ENCODE results near the gene HLX. TPM values are rescaled to one million over a fixed set of nuclear protein-coding genes. Genes with fewer than 3 reads are reported as not detected.
A peak's percentile ranks its signal among the peaks of the same experiment; 100 is the strongest.

Gene HLX
- total and polyA plus RNA-seq, 4 donors = 3.0 to 8.3 (median 6.1) TPM

GRCh38 chr1:220917535-220918209, 38.4 kb downstream of the HLX start:
- 88% methylated on average over 2 of the region's 2 CpGs for WGBS
- H3K4me1 ChIP-seq (ENCODE audit: control insufficient read depth in 4 of 4, insufficient read depth in 4 of 4, low read length in 3 of 4) = peaks cover 12 to 36% (median 23%) of the 10 kb centered on the region in 4 donors
- TF ChIP-seq NR2F2 (IDR thresholded peaks at IDR 0.05) = no peak
- TF ChIP-seq FOXA2 (IDR thresholded peaks at IDR 0.05) = no peak

GRCh38 chr1:220918285-220918951, 39.2 kb downstream of the HLX start:
- TF ChIP-seq SP1 (IDR thresholded peaks at IDR 0.05) (no peak), FOXA2 (IDR thresholded peaks at IDR 0.05) (peak; percentile 25)
- no peak for DNase-seq (ENCODE audit: low spot score)
- no peak overlapping the region for H3K27ac ChIP-seq (ENCODE audit: low read depth in 1 of 2, low read length in 2 of 2)
- H3K4me1 ChIP-seq (ENCODE audit: control insufficient read depth in 4 of 4, insufficient read depth in 4 of 4, low read length in 3 of 4) = peaks cover 12 to 36% (median 23%) of the 10 kb centered on the region in 4 donors
- no peak overlapping the region for H3K9ac ChIP-seq (ENCODE audit: low read depth in 1 of 2, low read length in 2 of 2)
- H3K4me3 ChIP-seq (ENCODE audit: low read depth in 1 of 3, low read length in 3 of 3) = no peak overlapping the region
- H3K36me3 ChIP-seq (ENCODE audit: control insufficient read depth in 4 of 4, insufficient read depth in 3 of 4, low read depth in 1 of 4, low read length in 3 of 4) = no peaks in the 10 kb centered on the region
- WGBS = 34% methylated on average over 1 of the region's 1 CpG
- H3K27me3 ChIP-seq (ENCODE audit: control insufficient read depth in 4 of 4, insufficient read depth in 4 of 4, low read length in 3 of 4) = no peaks in the 10 kb centered on the region
- no peaks in the 10 kb centered on the region for H3K9me3 ChIP-seq (ENCODE audit: control insufficient read depth in 4 of 4, low read length in 3 of 4)

More at GRCh38 chr1:220917535-220918209, 38.4 kb downstream of the HLX start:
- no peak for DNase-seq (ENCODE audit: low spot score)
- H3K27ac ChIP-seq (ENCODE audit: low read depth in 1 of 2, low read length in 2 of 2) = no peak overlapping the region
- no peaks in the 10 kb centered on the region for H3K36me3 ChIP-seq (ENCODE audit: control insufficient read depth in 4 of 4, insufficient read depth in 3 of 4, low read depth in 1 of 4, low read length in 3 of 4)
- no peaks in the 10 kb centered on the region for H3K27me3 ChIP-seq (ENCODE audit: control insufficient read depth in 4 of 4, insufficient read depth in 4 of 4, low read length in 3 of 4)
- no peak overlapping the region for H3K4me3 ChIP-seq (ENCODE audit: low read depth in 1 of 3, low read length in 3 of 3)
- H3K9me3 ChIP-seq (ENCODE audit: control insufficient read depth in 4 of 4, low read length in 3 of 4) = no peaks in the 10 kb centered on the region
- H3K9ac ChIP-seq (ENCODE audit: low read depth in 1 of 2, low read length in 2 of 2) = no peak overlapping the region

- H3K27ac ChIP-seq (ENCODE audit: low read depth in 1 of 2, low read length in 2 of 2) = no peak overlapping the region
- no peaks in the 10 kb centered on the region for H3K27me3 ChIP-seq (ENCODE audit: control insufficient read depth in 4 of 4, insufficient read depth in 4 of 4, low read length in 3 of 4)
- H3K4me1 ChIP-seq (ENCODE audit: control insufficient read depth in 4 of 4, insufficient read depth in 4 of 4, low read length in 3 of 4) = peaks cover 0 to 18% (median 11%) of the 10 kb centered on the region in 4 donors
- no peak for DNase-seq (ENCODE audit: low spot score)
- no peak overlapping the region for H3K9ac ChIP-seq (ENCODE audit: low read depth in 1 of 2, low read length in 2 of 2)
- 38% methylated on average over 2 of the region's 2 CpGs for WGBS
- peak overlapping the region in 1 of 3 donors; percentile 15 for H3K4me3 ChIP-seq (ENCODE audit: low read depth in 1 of 3, low read length in 3 of 3)
- no peaks in the 10 kb centered on the region for H3K36me3 ChIP-seq (ENCODE audit: control insufficient read depth in 4 of 4, insufficient read depth in 3 of 4, low read depth in 1 of 4, low read length in 3 of 4)
- TF ChIP-seq TAF1 (conservative IDR thresholded peaks at IDR 0.05) (no peak), JUND (IDR thresholded peaks at IDR 0.05) (peak in 1 of 2 donors; percentile 42), MAX (IDR thresholded peaks at IDR 0.05) (peak; percentile 90), GABPA (IDR thresholded peaks at IDR 0.05 in 1 of 2, conservative IDR thresholded peaks at IDR 0.05 in 1 of 2) (no peak), HNF4A (conservative IDR thresholded peaks at IDR 0.05) (peak; percentile 85 to 92), HNF4G (IDR thresholded peaks at IDR 0.05) (peak; percentile 78), ZBTB33 (IDR thresholded peaks at IDR 0.05) (peak; percentile 24), EGR1 (IDR thresholded peaks at IDR 0.05; ENCODE audit: low read depth in 2 of 2) (peak; percentile 12 to 53), REST (IDR thresholded peaks at IDR 0.05) (no peak), RAD21 (IDR thresholded peaks at IDR 0.05) (peak; percentile 20 to 53), ATF3 (IDR thresholded peaks at IDR 0.05) (no peak), FOXA2 (IDR thresholded peaks at IDR 0.05) (no peak), NR2F2 (IDR thresholded peaks at IDR 0.05) (peak; percentile 69), FOXA1 (IDR thresholded peaks at IDR 0.05) (no peak), SP1 (IDR thresholded peaks at IDR 0.05) (peak; percentile 84), YY1 (IDR thresholded peaks at IDR 0.05) (peak; percentile 57), RXRA (IDR thresholded peaks at IDR 0.05) (peak; percentile 68 to 69), CTCF (IDR thresholded peaks at IDR 0.05; ENCODE audit: low read depth, low read length, missing input control) (no peak)
- no peaks in the 10 kb centered on the region for H3K9me3 ChIP-seq (ENCODE audit: control insufficient read depth in 4 of 4, low read length in 3 of 4)
Measured at GRCh38 chr1:220920967-220921366, 41.7 kb downstream of the HLX start.

Data from liver (tissue), 9 donors.